Testis (tissue), 3 donors: ENCODE measurements around the gene SF3B5. TPM values are rescaled to one million over a fixed set of nuclear protein-coding genes. Genes with fewer than 3 reads are reported as not detected.

ENCODE experiments used
- DNase-seq: peaks from one replicate; pipeline ENCODE4 v3.0.0-alpha.2; 2019
- H3K27ac ChIP-seq, 2 donors: fragments of 200-600 bp; sonication (generic); one replicate each; pipeline ENCODE4 v1.5.1; 2019
- H3K27me3 ChIP-seq: fragments of 200-600 bp; sonication (generic); one replicate; pipeline ENCODE4 v1.5.1; 2019
- H3K36me3 ChIP-seq: fragments of 200-600 bp; sonication (generic); one replicate; pipeline ENCODE4 v1.5.1; 2017; ENCODE audit warnings: low read depth; ENCODE audit errors: missing control alignments
- H3K4me1 ChIP-seq: fragments of 200-600 bp; sonication (generic); one replicate; pipeline ENCODE4 v1.5.1; 2019
- H3K4me3 ChIP-seq, 2 donors: fragments of 200-600 bp; sonication (generic); one replicate each; pipeline ENCODE4 v1.5.1; 2017 to 2019
- H3K9me3 ChIP-seq: fragments of 200-600 bp; sonication (generic); one replicate; pipeline ENCODE4 v1.5.1; 2017
- CTCF ChIP-seq, 3 experiments: fragments of 450-650 bp in 2 of 3; fragments of 200-600 bp in 1 of 3; sonication (generic) in 1 of 3; IDR thresholded peaks; one replicate each; pipeline ENCODE4 v1.5.1; 2016 to 2019; ENCODE audit warnings: antibody characterized with exemption in 3 of 3, mild to moderate bottlenecking in 2 of 3, moderate library complexity in 1 of 3
- POLR2A ChIP-seq: fragments of 450-650 bp; IDR thresholded peaks from one replicate; pipeline ENCODE4 v1.6.1; 2017; ENCODE audit warnings: antibody characterized with exemption, mild to moderate bottlenecking, moderate library complexity
- WGBS, 2 donors: methylation state at CpG; one replicate each; pipeline ENCODE4 v1.1.5; 2018; 5-methylcytosine and 5-hydroxymethylcytosine counted together
- intact Hi-C: fragments of 100-400 bp; cut with DNase I; formaldehyde crosslinking; loops from one replicate; pipeline ENCODE4 v1.15.1; 2023; ENCODE audit warnings: low total_unique reads
- polyA plus RNA-seq: library from polyadenylated mRNA; stranded (reverse); fragments of 350-450 nt; fragmentation: Illumina TruSeq; extraction: RNeasy Lipid Tissue Mini Kit (QIAGEN cat#74804); gene quantifications from one replicate; pipeline ENCODE4 v1.2.3, GENCODE V29; 2014; ENCODE audit warnings: low read depth, low replicate concordance; ENCODE audit not compliant: insufficient read depth
- total RNA-seq, 2 donors: library from RNA; depleted of rRNA; stranded (reverse); fragments of >200 nt; gene quantifications; one replicate each; pipeline ENCODE4 v1.2.3, GENCODE V29; 2016

Gene SF3B5
- total and polyA plus RNA-seq, 3 donors from 2014 or later = 153 to 200 (median 174) TPM

GRCh38 chr6:144073024-144073423, 22.3 kb downstream of the SF3B5 start:
- 81 to 89% methylated on average over 3 of the region's 3 CpGs for WGBS, 2 donors
- no peaks in the 10 kb centered on the region for H3K27me3 ChIP-seq
- TF ChIP-seq CTCF (IDR thresholded peaks at IDR 0.05) (no peak), POLR2A (no peak)

GRCh38 chr6:144069506-144069905, 25.9 kb downstream of the SF3B5 start:
- no peaks in the 10 kb centered on the region for H3K9me3 ChIP-seq
- H3K4me3 ChIP-seq = no peak overlapping the region
- no peak for TF ChIP-seq CTCF (IDR thresholded peaks at IDR 0.05)
- TF ChIP-seq POLR2A = no peak
- intact Hi-C loops = no loop called here
- peaks cover 3% of the 10 kb centered on the region for H3K4me1 ChIP-seq
- H3K36me3 ChIP-seq = no peaks in the 10 kb centered on the region
- H3K27ac ChIP-seq = no peak overlapping the region
- H3K27me3 ChIP-seq = no peaks in the 10 kb centered on the region
- WGBS, 2 donors = 74 to 88% methylated on average over 3 of the region's 3 CpGs
- DNase-seq = no peak

More at GRCh38 chr6:144073024-144073423, 22.3 kb downstream of the SF3B5 start:
- H3K4me1 ChIP-seq = no peaks in the 10 kb centered on the region
- DNase-seq = no peak
- no peaks in the 10 kb centered on the region for H3K36me3 ChIP-seq
- H3K27ac ChIP-seq = no peak overlapping the region
- intact Hi-C loops = no loop called here
- H3K9me3 ChIP-seq = no peaks in the 10 kb centered on the region
- H3K4me3 ChIP-seq = no peak overlapping the region

- DNase-seq = no peak
- Histone ChIP-seq H3K4me3 (no peak overlapping the region), H3K9me3 (no peaks in the 10 kb centered on the region), H3K27me3 (no peaks in the 10 kb centered on the region), H3K27ac (no peak overlapping the region), H3K4me1 (peaks cover 3% of the 10 kb centered on the region), H3K36me3 (no peaks in the 10 kb centered on the region)
- 90 to 92% methylated on average over 3 of the region's 3 CpGs for WGBS, 2 donors
- intact Hi-C loops = no loop called here
- TF ChIP-seq POLR2A (no peak), CTCF (IDR thresholded peaks at IDR 0.05) (no peak)
Observed at GRCh38 chr6:144068794-144069193, 26.6 kb downstream of the SF3B5 start.

GRCh38 chr6:144066741-144067484, 28.5 kb downstream of the SF3B5 start:
- WGBS, 2 donors = 78 to 81% methylated on average over 6 of the region's 6 CpGs
- intact Hi-C loops = no loop called here
- Histone ChIP-seq H3K27ac (no peak overlapping the region), H3K4me1 (peaks cover 10% of the 10 kb centered on the region), H3K4me3 (no peak overlapping the region), H3K36me3 (no peaks in the 10 kb centered on the region), H3K9me3 (no peaks in the 10 kb centered on the region), H3K27me3 (no peaks in the 10 kb centered on the region)
- no peak for TF ChIP-seq POLR2A
- TF ChIP-seq CTCF (IDR thresholded peaks at IDR 0.05) = no peak
- no peak for DNase-seq

GRCh38 chr6:144066255-144066654, 29.1 kb downstream of the SF3B5 start:
- 68 to 79% methylated on average over 4 of the region's 4 CpGs for WGBS, 2 donors
- H3K27ac ChIP-seq = no peak overlapping the region
- peaks cover 10% of the 10 kb centered on the region for H3K4me1 ChIP-seq
- DNase-seq = no peak
- H3K36me3 ChIP-seq = no peaks in the 10 kb centered on the region
- no peak for TF ChIP-seq CTCF (IDR thresholded peaks at IDR 0.05)
- TF ChIP-seq POLR2A = no peak
- no peak overlapping the region for H3K4me3 ChIP-seq
- no peaks in the 10 kb centered on the region for H3K27me3 ChIP-seq
- intact Hi-C loops = no loop called here
- H3K9me3 ChIP-seq = no peaks in the 10 kb centered on the region
